ENCODE results near the gene GLI2.

The GLI2 gene

DNA sequence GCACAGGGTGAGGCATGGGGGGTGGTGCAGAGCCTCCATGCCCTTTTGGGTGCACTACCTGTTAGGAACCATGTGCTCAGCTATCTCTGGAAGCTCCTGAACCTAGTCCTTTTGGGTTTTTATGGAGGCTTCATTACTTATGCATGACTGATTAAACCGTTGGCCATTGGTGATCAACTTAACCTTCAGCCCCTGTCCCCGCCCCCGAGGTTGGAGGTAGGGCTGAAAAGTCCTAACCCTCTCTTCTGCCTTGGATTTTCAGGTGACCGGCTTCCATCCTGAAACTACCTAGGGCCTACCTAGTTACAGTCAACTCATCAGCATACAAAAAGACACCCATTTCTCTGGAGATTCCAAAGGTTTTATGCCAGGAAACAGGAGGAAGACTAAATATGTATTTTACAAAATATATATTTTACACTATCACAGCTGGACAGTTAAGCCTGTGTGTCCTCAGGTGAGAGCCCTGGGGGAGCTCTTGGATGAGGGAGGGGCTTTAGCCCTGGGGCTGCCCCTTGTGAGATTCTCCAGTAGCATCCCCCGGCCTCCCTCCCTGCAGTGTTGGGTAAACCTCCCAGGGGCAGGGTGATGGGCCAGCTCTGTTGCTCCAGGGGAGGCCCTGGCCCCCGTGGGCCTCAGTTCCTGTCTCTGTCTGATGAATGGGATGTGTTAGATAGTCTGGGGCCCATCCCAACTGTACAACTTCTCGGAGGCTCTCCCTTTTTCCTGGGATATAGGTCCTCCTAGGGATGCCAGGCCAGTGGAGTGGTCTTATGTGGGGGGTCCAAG lies 24.1 kb downstream of the GLI2 start:
- no peak for DNase-seq

DNA sequence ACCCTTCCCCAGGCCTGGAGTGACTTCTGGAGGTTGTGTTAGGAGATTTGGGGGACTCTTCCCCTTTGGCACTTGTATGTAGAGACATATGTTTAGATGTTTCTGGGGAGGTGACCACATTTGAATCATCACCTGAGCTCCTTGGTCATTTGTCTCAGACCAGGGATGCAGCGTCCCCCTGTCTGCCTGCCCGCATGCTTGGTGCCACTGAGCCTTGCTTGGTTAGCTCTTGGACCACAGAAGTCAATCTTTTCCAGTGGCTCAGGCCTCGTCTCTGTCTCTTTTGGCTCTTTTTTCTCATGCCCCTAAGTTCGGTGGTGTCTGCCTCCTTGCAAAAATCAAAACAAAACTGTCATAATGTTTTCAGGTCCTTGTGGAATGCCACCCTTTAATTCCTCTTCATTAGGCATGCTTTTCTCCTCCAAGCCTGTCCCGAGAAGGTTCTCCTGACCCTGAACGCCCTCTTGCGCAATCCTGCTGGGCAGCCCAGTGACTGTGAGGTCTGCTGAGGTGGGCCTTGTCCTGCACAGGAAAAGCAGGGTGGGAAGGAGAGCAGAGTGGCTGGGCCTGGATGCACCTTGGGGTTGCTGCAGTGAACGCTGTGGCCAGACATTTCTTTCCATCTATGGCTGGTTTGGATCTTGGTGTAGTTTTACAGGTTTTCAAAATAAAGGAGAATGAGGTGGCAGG lies 24.9 kb downstream of the GLI2 start:
- no peak for DNase-seq

DNA sequence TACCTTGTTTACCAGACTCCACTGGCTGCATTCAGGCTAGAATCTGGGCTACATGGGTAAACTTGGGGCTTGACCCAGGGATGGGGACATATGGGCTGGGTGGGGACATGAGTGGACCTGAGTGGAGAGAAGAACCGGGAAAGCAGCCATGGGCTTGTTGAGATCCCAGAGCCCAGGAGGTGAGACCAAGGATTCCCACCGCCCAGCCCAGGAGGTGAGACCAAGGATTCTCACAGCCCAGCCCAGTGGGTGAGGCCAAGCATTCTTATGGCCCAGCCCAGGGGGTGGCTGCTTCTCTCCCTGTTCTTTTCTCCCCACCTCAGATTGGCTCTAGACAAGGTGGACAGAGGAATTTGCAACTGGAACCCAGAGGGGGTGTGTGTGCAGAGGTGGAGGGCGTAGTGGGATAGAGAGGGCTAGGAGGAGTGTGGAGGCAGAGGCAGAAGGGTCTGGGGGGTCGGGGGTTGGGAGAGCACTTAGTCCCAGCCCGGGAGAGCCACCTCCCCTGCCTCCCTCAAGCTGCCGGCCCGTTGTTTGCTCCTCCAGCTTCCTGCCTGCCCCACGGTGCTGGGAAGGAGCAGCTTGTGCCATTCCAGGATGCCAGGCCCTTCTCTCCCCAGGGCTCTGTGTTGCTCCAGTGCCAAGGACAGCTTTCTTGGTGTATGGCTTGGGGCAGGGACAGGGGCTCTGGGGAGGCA lies 25.6 kb downstream of the GLI2 start:
- DNase-seq: no peak

DNA sequence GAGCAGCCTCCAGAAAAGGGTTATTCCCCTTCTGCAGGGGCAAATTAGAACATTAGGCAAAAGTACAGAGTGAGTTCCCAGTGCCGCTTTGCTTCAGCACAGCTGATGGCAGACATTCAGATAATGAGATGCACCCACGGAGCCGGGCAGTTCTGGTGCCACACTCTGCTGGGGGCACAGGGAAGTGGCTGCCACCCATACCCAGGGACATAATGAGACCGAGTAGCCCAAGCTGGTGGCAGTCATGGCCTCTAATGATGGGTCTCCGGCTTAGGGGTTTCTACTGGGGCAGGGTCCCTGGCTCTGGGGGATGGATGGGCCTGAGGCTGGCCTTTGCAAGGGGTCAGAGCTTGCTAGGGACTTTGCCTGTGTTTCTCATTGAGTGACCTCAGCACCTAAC lies 26.2 kb downstream of the GLI2 start:
- DNase-seq: no peak

DNA sequence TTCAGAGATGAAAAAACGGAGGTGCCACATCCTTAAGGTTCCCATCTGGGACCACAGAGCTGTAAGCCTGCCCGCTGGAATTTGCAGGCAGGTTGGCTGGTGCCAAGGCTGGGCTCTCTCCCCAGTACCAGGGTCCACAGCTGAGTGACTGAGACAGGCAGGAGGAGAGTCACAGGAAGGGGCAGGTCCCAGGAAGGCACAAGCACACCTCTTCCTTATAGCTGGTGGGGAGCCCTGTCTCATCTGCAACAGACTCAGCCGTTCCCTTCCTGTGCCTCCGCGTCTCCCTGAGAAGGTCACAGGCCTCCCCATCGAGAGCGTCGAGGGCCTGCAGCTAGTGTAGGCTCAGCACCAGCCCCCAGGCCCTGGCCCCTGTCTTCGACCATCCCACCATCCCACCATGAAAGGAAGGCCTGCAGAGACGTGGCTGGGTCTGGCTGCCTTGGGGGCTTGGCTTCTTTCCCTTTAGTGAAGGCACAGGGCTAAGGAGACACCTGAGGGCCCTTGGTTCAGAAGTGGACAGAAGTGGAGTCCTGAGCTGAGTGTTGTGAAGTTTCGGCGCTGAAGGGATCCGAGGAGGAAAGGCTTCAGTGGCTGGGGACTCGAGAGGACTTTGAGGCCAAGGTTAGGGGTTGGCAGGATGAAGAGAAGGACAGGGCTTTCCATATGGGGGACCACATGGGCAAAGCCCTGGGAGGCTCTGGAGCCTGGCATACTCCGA lies 26.8 kb downstream of the GLI2 start:
- DNase-seq: no peak

DNA sequence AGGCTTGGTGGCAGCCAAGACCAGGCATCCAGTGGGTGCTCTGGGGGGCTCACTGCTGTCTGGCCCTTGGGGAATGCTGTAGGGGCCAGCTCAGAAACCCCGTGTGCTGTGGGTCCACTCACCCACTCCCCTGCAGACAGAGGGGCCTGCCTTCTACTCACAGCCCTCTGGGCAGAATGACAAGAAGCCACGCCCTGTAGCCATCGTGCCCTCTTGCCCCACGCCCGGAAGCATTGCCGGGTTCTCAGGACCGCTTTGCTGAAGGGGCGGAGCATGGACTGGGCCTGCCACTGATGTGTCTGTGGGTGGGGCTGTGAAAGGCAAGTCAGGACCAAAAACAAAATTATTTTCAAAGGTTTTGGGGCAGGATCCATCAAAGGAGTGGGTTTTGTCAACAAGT lies 27.8 kb downstream of the GLI2 start:
- no peak for DNase-seq

DNA sequence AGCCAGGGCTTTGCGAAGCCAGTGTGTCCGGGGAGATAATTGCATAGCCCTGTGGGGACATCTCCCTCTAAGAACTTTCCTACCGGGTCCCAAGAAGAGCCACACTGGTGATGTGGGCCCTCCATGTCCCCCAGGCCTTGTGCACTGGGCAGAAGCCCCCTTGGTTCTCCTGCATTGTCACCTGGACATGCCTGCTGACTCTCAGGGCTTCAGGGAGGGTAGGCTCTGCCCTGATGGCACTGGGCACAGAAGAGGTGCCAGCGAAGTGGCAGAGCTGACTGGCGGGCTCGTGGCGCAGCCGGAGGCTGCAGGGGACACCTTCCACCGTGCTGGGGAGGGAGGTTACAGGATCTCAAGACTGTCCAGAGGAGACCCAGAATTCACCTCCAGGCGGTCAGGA lies 28.3 kb downstream of the GLI2 start:
- no peak for DNase-seq

DNA sequence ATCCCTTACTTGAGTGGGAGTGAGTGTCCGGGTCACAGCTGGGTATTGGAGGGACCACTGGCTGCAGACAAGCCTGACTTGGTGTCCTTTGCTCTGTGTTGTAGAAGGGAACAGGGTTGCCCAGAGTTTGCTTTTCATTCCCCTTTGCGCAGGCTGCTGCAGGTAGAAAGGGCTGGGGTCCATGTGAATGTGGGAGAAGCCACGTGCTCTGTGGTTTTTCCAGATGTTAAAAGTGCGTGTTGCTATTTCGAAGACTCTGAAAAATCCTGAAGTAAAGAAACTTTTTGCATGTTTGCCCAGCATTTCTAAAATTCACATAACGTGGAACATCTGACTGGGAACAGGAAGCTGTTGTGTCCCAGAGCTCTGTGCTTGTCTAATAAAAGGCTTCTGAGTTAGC lies 28.8 kb downstream of the GLI2 start:
- DNase-seq: no peak

DNA sequence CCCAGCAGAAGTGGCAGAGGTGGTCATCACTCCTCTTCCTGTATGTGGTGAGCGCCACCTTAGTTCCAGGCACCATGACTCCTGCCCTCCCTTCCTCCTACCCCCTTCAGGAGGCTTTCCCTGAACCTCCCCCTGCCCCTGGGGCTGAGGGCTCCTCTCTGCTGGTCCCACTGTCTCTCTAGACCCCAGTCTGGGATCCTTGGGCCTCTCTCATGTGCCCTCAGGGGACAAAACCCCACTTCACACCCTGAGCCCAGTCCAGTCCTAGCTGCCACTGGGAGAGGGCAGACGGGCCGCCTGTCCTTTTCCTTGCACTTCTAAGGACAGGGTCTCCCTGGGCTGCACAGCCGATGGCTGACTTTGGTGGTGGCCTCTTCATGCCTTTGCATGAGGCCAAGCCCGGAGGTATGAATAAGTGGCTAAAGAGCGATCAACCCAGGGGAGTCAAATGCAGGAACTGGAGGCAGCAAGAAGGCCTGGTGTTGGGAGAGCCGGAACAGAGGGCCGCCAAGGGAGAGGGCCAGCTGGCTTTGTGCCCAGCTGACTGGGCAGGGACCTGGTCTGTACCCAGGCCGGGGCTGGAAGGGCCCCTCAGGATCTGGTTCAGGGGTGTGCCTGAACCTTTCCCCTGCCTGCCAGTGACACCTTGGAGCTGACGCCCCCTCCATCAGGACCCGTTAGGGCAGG lies 29.5 kb downstream of the GLI2 start:
- no peak for DNase-seq

DNA sequence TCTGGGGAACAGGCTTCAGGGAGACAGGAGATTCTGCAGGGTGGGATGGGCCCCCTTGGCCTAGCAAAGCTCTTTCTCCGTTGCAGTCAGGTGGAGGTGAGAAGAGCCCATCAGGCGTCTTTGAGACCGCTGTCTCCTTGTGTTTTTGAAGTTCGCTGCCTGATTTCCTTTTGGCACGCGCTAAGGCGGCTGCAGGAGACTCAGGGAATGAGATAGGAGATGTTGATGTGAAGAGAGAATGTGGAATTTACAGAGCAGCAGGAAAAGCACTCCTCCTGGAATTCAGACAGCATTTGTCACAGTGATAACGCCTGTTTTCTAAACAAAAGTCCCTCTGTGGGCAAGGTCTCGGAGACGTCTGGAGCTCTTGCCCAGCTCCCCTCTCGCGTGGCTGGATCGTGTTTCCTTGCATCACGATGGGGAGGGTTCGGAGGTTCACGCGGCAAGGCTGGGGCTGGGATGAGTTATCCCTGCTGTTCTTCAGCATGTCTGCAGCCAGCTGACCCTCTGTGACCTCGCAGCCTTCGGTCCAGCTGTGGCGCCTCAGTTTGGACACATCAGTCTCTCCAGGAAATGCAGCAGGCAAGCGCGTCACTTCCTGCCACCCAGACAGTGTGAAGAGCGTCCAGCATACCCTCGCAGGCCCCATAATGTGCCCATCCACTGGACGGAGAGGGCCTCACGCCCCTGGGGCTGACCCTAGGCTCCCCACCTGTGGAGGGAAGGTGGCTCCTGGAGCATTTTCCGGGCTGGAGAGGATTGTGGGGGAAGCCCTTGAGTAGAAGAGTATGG lies 30.2 kb downstream of the GLI2 start:
- DNase-seq: no peak

DNA sequence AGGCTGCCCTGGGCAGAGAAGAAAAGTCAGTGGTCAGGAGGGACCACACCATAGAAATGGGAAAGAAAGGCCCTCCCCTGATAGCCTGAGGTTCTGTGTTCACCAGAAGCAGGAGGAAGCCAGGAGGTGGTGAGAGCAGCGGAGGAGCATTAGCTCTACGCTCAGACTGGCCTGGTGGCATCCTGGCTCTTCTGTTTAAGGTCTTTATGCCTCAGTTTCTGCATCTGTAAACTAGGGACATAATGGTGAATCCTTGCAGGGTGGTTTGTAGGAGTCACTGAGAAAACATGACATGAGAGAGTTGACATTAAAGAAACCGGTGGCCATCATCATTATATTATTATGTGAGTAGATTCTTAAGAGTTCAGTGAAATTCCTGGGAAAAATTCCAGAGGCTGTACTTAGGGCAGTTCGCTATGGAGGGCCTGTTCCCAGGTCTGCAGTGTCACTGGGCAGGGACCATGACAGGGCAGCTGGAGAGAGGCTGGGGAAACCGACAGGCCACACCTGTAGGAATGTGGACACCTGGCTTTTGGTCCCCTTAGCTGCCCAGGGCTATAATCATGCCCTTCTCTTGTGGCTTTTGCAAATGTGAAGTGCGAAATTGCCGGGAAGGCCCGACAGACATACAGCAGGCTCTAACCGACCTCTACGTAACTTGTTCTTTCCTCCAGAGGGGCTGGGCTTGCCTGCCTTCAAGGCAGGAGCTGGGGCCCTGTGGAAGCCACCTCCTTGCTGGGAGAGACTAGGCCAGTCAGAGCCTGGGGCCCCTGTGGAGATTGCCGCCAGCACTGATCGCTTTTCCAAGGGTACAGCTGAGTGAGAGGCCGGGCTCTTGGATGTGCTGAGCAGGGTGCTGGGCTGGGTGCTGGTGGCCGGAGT lies 31.0 kb downstream of the GLI2 start:
- no peak for DNase-seq

DNA sequence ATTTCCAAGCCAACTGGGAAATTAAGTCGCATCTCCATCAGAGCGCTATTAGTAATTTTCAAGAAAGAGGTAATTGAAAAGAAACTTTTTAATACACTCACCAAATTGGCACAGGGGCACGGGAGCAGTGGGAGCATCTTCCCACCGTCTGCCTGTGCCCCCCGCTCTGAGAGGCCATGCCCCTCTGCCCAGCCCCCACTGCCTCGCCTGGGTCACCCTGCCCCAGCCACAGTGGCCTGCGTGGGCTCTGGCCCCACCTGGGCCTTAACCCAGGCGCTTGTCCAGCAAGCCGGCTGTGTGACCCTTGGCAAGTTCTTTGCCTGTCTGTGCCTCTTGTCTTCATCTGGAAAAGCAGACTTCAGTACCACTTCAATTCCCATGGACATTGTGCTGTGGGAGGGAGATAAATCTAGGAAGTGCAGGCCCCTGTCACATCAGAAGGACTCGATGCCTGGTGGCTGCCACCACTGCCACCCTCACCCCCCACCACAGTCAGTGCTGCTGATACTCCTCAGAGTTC lies 31.9 kb downstream of the GLI2 start:
- DNase-seq: no peak

DNA sequence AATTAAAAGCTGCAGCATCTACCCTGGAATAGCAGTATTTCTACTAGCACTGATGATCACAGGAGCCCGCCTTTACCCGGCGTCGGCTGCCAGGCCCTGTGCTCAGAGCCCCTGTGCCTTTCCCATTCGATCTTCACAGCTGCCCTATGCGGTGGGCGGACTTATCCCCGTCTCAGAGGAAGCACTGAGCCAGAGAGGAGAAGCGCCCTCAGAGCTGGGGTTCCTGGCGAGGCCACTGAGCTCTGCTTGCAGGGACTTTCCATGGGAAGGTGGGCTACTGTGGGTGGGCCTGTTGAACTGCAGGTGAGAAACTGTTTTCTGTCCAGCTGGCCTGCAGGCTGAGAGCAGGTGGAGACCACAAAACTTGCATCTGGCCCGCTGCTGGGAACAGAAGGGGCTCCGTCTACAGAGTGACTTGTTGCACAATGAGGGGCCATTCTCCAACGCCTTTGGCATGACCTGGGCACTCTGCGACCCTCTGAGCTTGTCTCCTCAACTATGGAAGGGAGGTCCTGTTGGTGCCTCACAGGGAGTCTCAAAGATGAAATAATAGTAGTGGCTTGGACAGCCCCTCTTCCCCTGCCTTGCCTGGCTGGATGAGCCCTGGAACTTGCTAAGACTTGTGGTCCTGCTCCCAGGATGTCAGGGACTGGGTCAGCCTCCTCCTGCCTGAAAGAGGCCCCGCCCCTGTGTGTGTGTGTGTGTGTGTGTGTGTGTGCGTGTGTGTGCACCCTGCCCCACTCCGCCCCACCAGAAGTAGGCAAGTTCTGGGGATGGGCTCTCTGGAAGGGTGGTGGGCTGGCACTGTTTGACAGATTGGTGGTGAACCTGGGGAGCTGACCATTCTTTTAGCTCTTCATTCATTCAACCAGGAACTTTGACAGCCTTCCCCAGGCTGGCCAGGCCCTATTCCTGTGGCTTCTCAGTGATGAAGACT lies 32.7 kb downstream of the GLI2 start:
- DNase-seq: no peak

DNA sequence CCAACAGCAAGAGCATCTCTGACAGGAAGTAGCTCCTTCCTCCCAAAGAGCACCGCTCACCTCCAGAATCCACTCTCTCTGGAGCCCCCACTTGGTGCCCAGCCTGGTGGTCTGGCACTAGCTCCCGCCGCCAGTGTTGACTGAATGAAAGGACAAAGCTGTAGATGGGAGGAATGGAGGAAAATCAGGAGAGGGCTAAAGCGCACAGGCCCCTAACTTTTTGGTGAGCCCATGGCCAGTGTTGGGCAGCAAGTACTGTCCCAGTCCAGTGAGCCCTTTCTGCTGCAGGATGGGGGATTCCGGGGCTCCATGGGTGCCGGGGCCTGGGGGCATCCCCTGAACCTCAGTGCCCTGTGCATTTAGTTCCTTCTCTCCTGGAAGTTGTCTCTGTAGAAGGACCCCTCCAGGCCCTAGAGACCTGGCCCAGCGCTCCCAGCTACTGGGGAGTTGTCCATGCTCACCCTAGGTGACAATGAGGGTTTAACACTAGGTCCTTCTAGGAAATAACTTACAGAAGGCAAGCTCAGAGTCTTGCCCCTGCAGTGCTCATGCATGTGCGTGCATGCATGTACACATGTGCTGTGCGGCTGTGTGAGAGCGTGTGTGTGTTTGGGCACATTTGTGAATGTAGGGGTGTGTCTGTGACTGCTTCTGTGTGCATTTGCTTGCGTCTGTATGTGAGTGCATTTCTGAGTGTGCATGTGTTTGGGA lies 33.6 kb downstream of the GLI2 start:
- no peak for DNase-seq

DNA sequence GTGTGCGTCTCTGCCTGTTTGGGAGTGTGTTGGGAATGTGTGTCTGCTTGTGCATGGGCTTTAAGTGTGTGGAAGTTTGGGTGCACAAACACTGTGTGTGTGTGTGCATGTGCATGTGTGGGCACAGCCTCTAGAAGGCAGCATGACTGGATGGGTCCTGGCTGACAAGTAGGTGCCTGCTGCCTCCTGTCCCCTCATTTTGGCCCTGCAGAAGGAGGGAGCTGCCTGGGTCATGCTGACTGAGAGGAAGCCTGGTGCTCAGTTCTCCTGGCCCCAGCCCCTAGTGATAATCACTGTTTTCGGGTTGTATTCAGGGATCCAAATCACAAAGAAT lies 34.1 kb downstream of the GLI2 start:
- no peak for DNase-seq

DNA sequence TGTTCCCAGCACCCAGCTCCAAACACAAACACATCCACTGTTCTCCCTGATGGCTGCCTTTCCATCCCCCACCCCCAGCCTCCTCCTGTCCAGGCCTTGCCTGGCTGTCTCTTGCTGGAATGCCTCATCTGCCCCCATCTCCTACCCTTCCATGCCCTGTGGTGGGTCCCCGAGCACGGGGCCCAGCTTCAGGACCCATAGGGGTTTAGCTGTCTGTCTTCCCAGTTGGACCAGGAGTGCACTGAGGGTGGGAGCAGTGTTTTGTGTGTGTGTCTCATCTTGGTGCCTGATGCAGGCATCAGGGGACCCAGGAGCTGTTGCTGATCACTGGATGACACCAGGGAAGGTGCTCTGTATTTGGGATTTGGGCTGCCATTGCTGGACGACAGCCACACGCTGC lies 34.5 kb downstream of the GLI2 start:
- DNase-seq: no peak

DNA sequence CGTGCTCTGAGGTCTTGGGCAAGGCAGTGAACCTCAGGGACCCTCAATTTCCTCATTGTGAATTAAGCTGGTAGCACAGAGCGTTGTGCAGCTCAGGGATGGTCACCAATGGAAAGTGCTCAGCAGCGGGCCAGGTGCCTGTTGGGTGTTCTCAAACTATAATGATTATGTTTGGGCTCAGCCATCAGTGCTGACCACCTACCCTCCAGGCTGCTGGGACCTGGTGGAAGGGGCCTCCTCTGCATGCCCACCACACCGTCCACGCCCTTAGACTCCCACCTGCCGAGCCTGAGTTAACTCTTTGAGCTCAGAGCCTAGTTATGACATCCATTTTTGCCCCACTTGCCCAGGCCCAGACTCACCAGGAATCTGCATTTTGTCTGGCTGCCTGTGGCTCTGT lies 35.0 kb downstream of the GLI2 start:
- no peak for DNase-seq

DNA sequence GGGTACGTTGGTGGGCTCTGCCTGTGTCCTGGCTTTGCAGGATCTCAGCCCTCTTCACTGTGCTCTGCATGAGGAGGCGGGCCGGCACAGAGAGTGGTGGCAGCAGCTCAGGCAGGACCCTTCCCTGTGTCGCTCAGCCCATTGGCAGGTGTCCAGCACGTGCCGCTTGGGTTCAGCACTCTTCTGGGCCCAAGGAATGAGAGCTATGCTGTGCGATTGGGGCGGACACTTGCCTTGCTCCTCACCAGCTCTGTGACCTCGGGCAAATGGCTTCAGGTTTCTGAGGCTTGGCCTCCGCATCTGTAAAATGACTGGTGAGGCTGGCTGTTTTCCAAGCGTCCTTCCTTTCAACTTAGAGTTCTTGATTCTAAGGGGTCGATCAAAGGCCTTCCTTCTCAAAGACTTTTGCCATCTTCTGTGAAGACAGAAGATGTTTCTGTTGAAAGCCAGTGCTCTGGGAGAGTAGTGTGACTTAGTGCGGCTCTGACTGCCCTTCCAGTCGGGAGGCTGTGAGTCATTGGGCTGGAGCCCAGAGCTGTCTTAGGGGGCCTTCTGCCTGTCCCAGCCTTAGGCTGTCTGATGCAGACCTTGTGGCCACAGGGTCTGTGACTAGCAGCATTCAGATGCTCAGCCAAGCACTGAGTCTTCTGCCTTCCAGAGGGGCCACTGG lies 35.6 kb downstream of the GLI2 start:
- no peak for DNase-seq

Measured in NCI-H1436 (cell line).